ENCODE data around the gene SCN5A. TPM values are rescaled to one million over a fixed set of nuclear protein-coding genes. Genes with fewer than 3 reads are reported as not detected.

SCN5A gene
- total RNA-seq, 1 donor from 2014 or later: not detected

GRCh38 chr3:38650248-38650951 lies 913 bp upstream of the SCN5A start:
- peaks cover 12% of the 10 kb centered on the region for H3K27me3 ChIP-seq (ENCODE audit: control insufficient read depth, insufficient read depth, low read length)
- DNase-seq (ENCODE audit: low read depth) (peak; percentile 3), FAIRE-seq (peak; percentile 50)

GRCh38 chr3:38648659-38649499 lies 608 bp downstream of the SCN5A start:
- no peak for DNase-seq (ENCODE audit: low read depth)
- Histone ChIP-seq H3K36me3 (ENCODE audit: control insufficient read depth, insufficient read depth, low read length) (no peaks in the 10 kb centered on the region), H3K27me3 (ENCODE audit: control insufficient read depth, insufficient read depth, low read length) (peaks cover 12% of the 10 kb centered on the region), H3K4me3 (ENCODE audit: low read depth, low read length) (peak overlapping the region; percentile 5)
- FAIRE-seq: no peak
- no peak for TF ChIP-seq CTCF (IDR thresholded peaks at IDR 0.05; ENCODE audit: insufficient read depth, low read length, severe bottlenecking)

More at GRCh38 chr3:38650248-38650951, 913 bp upstream of the SCN5A start:
- TF ChIP-seq CTCF (IDR thresholded peaks at IDR 0.05; ENCODE audit: insufficient read depth, low read length, severe bottlenecking): no peak
- Histone ChIP-seq H3K4me3 (ENCODE audit: low read depth, low read length) (no peak overlapping the region), H3K36me3 (ENCODE audit: control insufficient read depth, insufficient read depth, low read length) (no peaks in the 10 kb centered on the region)

GRCh38 chr3:38648024-38648658 lies 1.3 kb downstream of the SCN5A start:
- no peaks in the 10 kb centered on the region for H3K36me3 ChIP-seq (ENCODE audit: control insufficient read depth, insufficient read depth, low read length)
- TF ChIP-seq CTCF (IDR thresholded peaks at IDR 0.05; ENCODE audit: insufficient read depth, low read length, severe bottlenecking): no peak
- peaks cover 12% of the 10 kb centered on the region for H3K27me3 ChIP-seq (ENCODE audit: control insufficient read depth, insufficient read depth, low read length)
- FAIRE-seq (no peak), DNase-seq (ENCODE audit: low read depth) (no peak)
- H3K4me3 ChIP-seq (ENCODE audit: low read depth, low read length): no peak overlapping the region

- no peak overlapping the region for H3K4me3 ChIP-seq (ENCODE audit: low read depth, low read length)
- FAIRE-seq (peak; percentile 68), DNase-seq (ENCODE audit: low read depth) (no peak)
- no peaks in the 10 kb centered on the region for H3K36me3 ChIP-seq (ENCODE audit: control insufficient read depth, insufficient read depth, low read length)
- peaks cover 12% of the 10 kb centered on the region for H3K27me3 ChIP-seq (ENCODE audit: control insufficient read depth, insufficient read depth, low read length)
- TF ChIP-seq CTCF (IDR thresholded peaks at IDR 0.05; ENCODE audit: insufficient read depth, low read length, severe bottlenecking): no peak
These were observed 2.1 kb downstream of the SCN5A start for GRCh38 chr3:38647217-38647970.

GRCh38 chr3:38646630-38647029 lies 2.9 kb downstream of the SCN5A start:
- H3K36me3 ChIP-seq (ENCODE audit: control insufficient read depth, insufficient read depth, low read length): no peaks in the 10 kb centered on the region
- no peak overlapping the region for H3K4me3 ChIP-seq (ENCODE audit: low read depth, low read length)
- peaks cover 12% of the 10 kb centered on the region for H3K27me3 ChIP-seq (ENCODE audit: control insufficient read depth, insufficient read depth, low read length)
- DNase-seq (ENCODE audit: low read depth) (peak; percentile 16), FAIRE-seq (no peak)
- TF ChIP-seq CTCF (IDR thresholded peaks at IDR 0.05; ENCODE audit: insufficient read depth, low read length, severe bottlenecking): peak; percentile 27

Data from bronchial epithelial cell (primary cell).